Measurements from ENCODE around the gene TSFM. TPM values are rescaled to one million over a fixed set of nuclear protein-coding genes. Genes with fewer than 3 reads are reported as not detected.

TSFM gene
- total and polyA plus RNA-seq, 2 donors = 28.6 to 29.2 TPM

GRCh38 chr12:57743769-57744168 is 38.8 kb upstream of the TSFM start:
- Histone ChIP-seq H3K4me1 (ENCODE audit: control insufficient read depth in 2 of 2, insufficient read depth in 2 of 2, low read length in 2 of 2) (peaks cover 34 to 56% of the 10 kb centered on the region in 2 donors), H3K36me3 (ENCODE audit: control insufficient read depth in 2 of 2, insufficient read depth in 2 of 2, low read length in 1 of 2) (peaks cover 17 to 30% of the 10 kb centered on the region in 2 donors), H3K27me3 (ENCODE audit: control insufficient read depth in 2 of 2, insufficient read depth in 1 of 2, low read length in 1 of 2) (peaks cover 0 to 10% of the 10 kb centered on the region in 2 donors), H3K27ac (ENCODE audit: low read depth in 1 of 2, low read length in 1 of 2) (peak overlapping the region in 1 of 2 donors; percentile 82), H3K4me3 (ENCODE audit: low read length in 2 of 2) (no peak overlapping the region), H3K9me3 (ENCODE audit: control insufficient read depth in 2 of 2, insufficient read depth in 1 of 2, low read length in 1 of 2) (no peaks in the 10 kb centered on the region)
- WGBS = 95% methylated on average over 2 of the region's 2 CpGs
- DNase-seq (ENCODE audit: low read depth in 6 of 9, low spot score in 9 of 9) = no peak

GRCh38 chr12:57744194-57744776 is 38.3 kb upstream of the TSFM start:
- 12% methylated on average over 21 of the region's 21 CpGs for WGBS
- peaks cover 34 to 51% of the 10 kb centered on the region in 2 donors for H3K4me1 ChIP-seq (ENCODE audit: control insufficient read depth in 2 of 2, insufficient read depth in 2 of 2, low read length in 2 of 2)
- peak in 1 of 9 donors; percentile 57 for DNase-seq (ENCODE audit: low read depth in 6 of 9, low spot score in 9 of 9)
- peaks cover 0 to 4% of the 10 kb centered on the region in 2 donors for H3K27me3 ChIP-seq (ENCODE audit: control insufficient read depth in 2 of 2, insufficient read depth in 1 of 2, low read length in 1 of 2)
- peak overlapping the region; percentile 82 to 89 for H3K27ac ChIP-seq (ENCODE audit: low read depth in 1 of 2, low read length in 1 of 2)
- H3K4me3 ChIP-seq (ENCODE audit: low read length in 2 of 2) = peak overlapping the region; percentile 58 to 68
- H3K9me3 ChIP-seq (ENCODE audit: control insufficient read depth in 2 of 2, insufficient read depth in 1 of 2, low read length in 1 of 2) = no peaks in the 10 kb centered on the region
- H3K36me3 ChIP-seq (ENCODE audit: control insufficient read depth in 2 of 2, insufficient read depth in 2 of 2, low read length in 1 of 2) = peaks cover 18 to 35% of the 10 kb centered on the region in 2 donors

GRCh38 chr12:57744777-57745484 is 37.7 kb upstream of the TSFM start, which contains the start of gene TSPAN31:
TSS of gene TSPAN31 (plus strand) at chr12:57745039. CDS start at chr12:57745155, 116 bp downstream.
- WGBS = under 1% methylated on average over 29 of the region's 29 CpGs
- Histone ChIP-seq H3K36me3 (ENCODE audit: control insufficient read depth in 2 of 2, insufficient read depth in 2 of 2, low read length in 1 of 2) (peaks cover 14 to 35% of the 10 kb centered on the region in 2 donors), H3K4me1 (ENCODE audit: control insufficient read depth in 2 of 2, insufficient read depth in 2 of 2, low read length in 2 of 2) (peaks cover 30 to 45% of the 10 kb centered on the region in 2 donors), H3K27me3 (ENCODE audit: control insufficient read depth in 2 of 2, insufficient read depth in 1 of 2, low read length in 1 of 2) (peaks cover 0 to 2% of the 10 kb centered on the region in 2 donors), H3K4me3 (ENCODE audit: low read length in 2 of 2) (peak within 1 kb of the TSS; percentile 58 to 68), H3K27ac (ENCODE audit: low read depth in 1 of 2, low read length in 1 of 2) (peak within 1 kb of the TSS; percentile 82 to 89), H3K9me3 (ENCODE audit: control insufficient read depth in 2 of 2, insufficient read depth in 1 of 2, low read length in 1 of 2) (no peaks in the 10 kb centered on the region)
- DNase-seq (ENCODE audit: low read depth in 6 of 9, low spot score in 9 of 9) = peak; percentile 70 to 97 (median 88)

- 62% methylated on average over 8 of the region's 8 CpGs for WGBS
Measured at GRCh38 chr12:57745485-57745881, 37.1 kb upstream of the TSFM start.

DNA sequence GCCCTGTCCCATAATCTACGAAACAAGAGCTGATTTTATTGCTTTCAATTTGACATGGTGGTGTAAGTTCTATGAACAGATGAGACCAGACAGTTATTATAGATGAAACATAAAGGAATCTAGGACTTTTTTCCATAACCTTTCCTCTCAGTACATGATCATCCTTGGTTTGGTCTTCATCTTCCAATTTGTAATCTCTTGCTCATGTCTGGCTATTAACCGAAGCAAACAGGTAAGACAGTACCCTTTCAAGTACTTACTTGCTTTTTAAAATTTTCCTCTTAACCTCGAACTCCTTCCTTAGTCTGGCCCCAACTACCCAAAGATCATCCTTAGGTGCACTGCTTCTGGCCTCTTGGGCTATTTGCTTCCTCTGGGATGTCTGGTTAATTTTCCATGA is 36.6 kb upstream of the TSFM start:
- Histone ChIP-seq H3K27ac (ENCODE audit: low read depth in 1 of 2, low read length in 1 of 2) (no peak overlapping the region), H3K9me3 (ENCODE audit: control insufficient read depth in 2 of 2, insufficient read depth in 1 of 2, low read length in 1 of 2) (no peaks in the 10 kb centered on the region), H3K4me1 (ENCODE audit: control insufficient read depth in 2 of 2, insufficient read depth in 2 of 2, low read length in 2 of 2) (peaks cover 22 to 42% of the 10 kb centered on the region in 2 donors), H3K36me3 (ENCODE audit: control insufficient read depth in 2 of 2, insufficient read depth in 2 of 2, low read length in 1 of 2) (peaks cover 14 to 44% of the 10 kb centered on the region in 2 donors), H3K4me3 (ENCODE audit: low read length in 2 of 2) (no peak overlapping the region), H3K27me3 (ENCODE audit: control insufficient read depth in 2 of 2, insufficient read depth in 1 of 2, low read length in 1 of 2) (peaks cover 0 to 2% of the 10 kb centered on the region in 2 donors)
- 95% methylated on average over 3 of the region's 3 CpGs for WGBS
- DNase-seq (ENCODE audit: low read depth in 6 of 9, low spot score in 9 of 9) = no peak

More at GRCh38 chr12:57745485-57745881, 37.1 kb upstream of the TSFM start:
- Histone ChIP-seq H3K4me3 (ENCODE audit: low read length in 2 of 2) (peak overlapping the region; percentile 58 to 68), H3K27ac (ENCODE audit: low read depth in 1 of 2, low read length in 1 of 2) (peak overlapping the region; percentile 81 to 82), H3K36me3 (ENCODE audit: control insufficient read depth in 2 of 2, insufficient read depth in 2 of 2, low read length in 1 of 2) (peaks cover 14 to 39% of the 10 kb centered on the region in 2 donors), H3K4me1 (ENCODE audit: control insufficient read depth in 2 of 2, insufficient read depth in 2 of 2, low read length in 2 of 2) (peaks cover 28 to 42% of the 10 kb centered on the region in 2 donors), H3K27me3 (ENCODE audit: control insufficient read depth in 2 of 2, insufficient read depth in 1 of 2, low read length in 1 of 2) (peaks cover 0 to 2% of the 10 kb centered on the region in 2 donors), H3K9me3 (ENCODE audit: control insufficient read depth in 2 of 2, insufficient read depth in 1 of 2, low read length in 1 of 2) (no peaks in the 10 kb centered on the region)
- no peak for DNase-seq (ENCODE audit: low read depth in 6 of 9, low spot score in 9 of 9)

GRCh38 chr12:57749061-57749460 is 33.5 kb upstream of the TSFM start:
- peaks cover 14 to 44% of the 10 kb centered on the region in 2 donors for H3K36me3 ChIP-seq (ENCODE audit: control insufficient read depth in 2 of 2, insufficient read depth in 2 of 2, low read length in 1 of 2)
- 98% methylated on average over 5 of the region's 5 CpGs for WGBS
- H3K9me3 ChIP-seq (ENCODE audit: control insufficient read depth in 2 of 2, insufficient read depth in 1 of 2, low read length in 1 of 2) = no peaks in the 10 kb centered on the region
- no peak overlapping the region for H3K27ac ChIP-seq (ENCODE audit: low read depth in 1 of 2, low read length in 1 of 2)
- H3K27me3 ChIP-seq (ENCODE audit: control insufficient read depth in 2 of 2, insufficient read depth in 1 of 2, low read length in 1 of 2) = peaks cover 0 to 2% of the 10 kb centered on the region in 2 donors
- H3K4me1 ChIP-seq (ENCODE audit: control insufficient read depth in 2 of 2, insufficient read depth in 2 of 2, low read length in 2 of 2) = peaks cover 25 to 48% of the 10 kb centered on the region in 2 donors
- no peak overlapping the region for H3K4me3 ChIP-seq (ENCODE audit: low read length in 2 of 2)
- no peak for DNase-seq (ENCODE audit: low read depth in 6 of 9, low spot score in 9 of 9)

- WGBS = 95% methylated on average over 15 of the region's 15 CpGs
- DNase-seq (ENCODE audit: low read depth in 6 of 9, low spot score in 9 of 9) = no peak
- Histone ChIP-seq H3K4me3 (ENCODE audit: low read length in 2 of 2) (peak overlapping the region in 1 of 2 donors; percentile 59), H3K4me1 (ENCODE audit: control insufficient read depth in 2 of 2, insufficient read depth in 2 of 2, low read length in 2 of 2) (peaks cover 19 to 43% of the 10 kb centered on the region in 2 donors), H3K27ac (ENCODE audit: low read depth in 1 of 2, low read length in 1 of 2) (no peak overlapping the region), H3K9me3 (ENCODE audit: control insufficient read depth in 2 of 2, insufficient read depth in 1 of 2, low read length in 1 of 2) (no peaks in the 10 kb centered on the region), H3K36me3 (ENCODE audit: control insufficient read depth in 2 of 2, insufficient read depth in 2 of 2, low read length in 1 of 2) (peaks cover 14 to 44% of the 10 kb centered on the region in 2 donors), H3K27me3 (ENCODE audit: control insufficient read depth in 2 of 2, insufficient read depth in 1 of 2, low read length in 1 of 2) (peaks cover 0 to 2% of the 10 kb centered on the region in 2 donors)
Measured at GRCh38 chr12:57750561-57751431, 31.8 kb upstream of the TSFM start.

DNA sequence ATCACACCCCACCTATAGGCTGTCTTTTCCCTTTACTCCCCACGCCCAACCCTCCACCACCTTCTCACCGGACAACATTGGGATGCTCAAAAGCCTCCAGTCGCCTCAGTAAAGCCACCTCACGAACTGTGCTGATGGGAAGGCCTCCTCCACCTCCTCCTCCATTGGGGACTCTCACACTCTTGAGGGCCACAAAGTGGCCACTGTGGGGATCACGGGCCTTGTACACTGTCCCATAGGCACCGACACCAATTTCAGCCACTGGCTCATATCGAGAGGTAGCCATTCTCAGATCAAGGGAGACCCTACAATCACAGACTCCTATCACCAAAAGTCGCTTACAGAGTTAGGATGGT is 31.2 kb upstream of the TSFM start:
- no peak overlapping the region for H3K27ac ChIP-seq (ENCODE audit: low read depth in 1 of 2, low read length in 1 of 2)
- DNase-seq (ENCODE audit: low read depth in 6 of 9, low spot score in 9 of 9) = no peak
- 17% methylated on average over 8 of the region's 8 CpGs for WGBS

More for the DNA sequence above, 31.2 kb upstream of the TSFM start:
- peaks cover 13 to 40% of the 10 kb centered on the region in 2 donors for H3K36me3 ChIP-seq (ENCODE audit: control insufficient read depth in 2 of 2, insufficient read depth in 2 of 2, low read length in 1 of 2)
- peaks cover 2 to 8% of the 10 kb centered on the region in 2 donors for H3K27me3 ChIP-seq (ENCODE audit: control insufficient read depth in 2 of 2, insufficient read depth in 1 of 2, low read length in 1 of 2)
- H3K9me3 ChIP-seq (ENCODE audit: control insufficient read depth in 2 of 2, insufficient read depth in 1 of 2, low read length in 1 of 2) = no peaks in the 10 kb centered on the region
- peaks cover 23 to 49% of the 10 kb centered on the region in 2 donors for H3K4me1 ChIP-seq (ENCODE audit: control insufficient read depth in 2 of 2, insufficient read depth in 2 of 2, low read length in 2 of 2)
- peak overlapping the region; percentile 59 to 81 for H3K4me3 ChIP-seq (ENCODE audit: low read length in 2 of 2)

Measured in thymus (tissue), 11 donors.